Adrenal gland (tissue), 12 donors: Measurements from ENCODE around the gene ALDH6A1. TPM values are rescaled to one million over a fixed set of nuclear protein-coding genes. Genes with fewer than 3 reads are reported as not detected.

ENCODE experiments used
- DNase-seq, 7 donors: peaks; one replicate each; pipeline ENCODE4 v3.0.0-alpha.2; 2019 to 2020
- H3K27ac ChIP-seq, 5 donors: fragments of 200-600 bp; sonication (generic) in 4 of 5; 1 replicate in 3 of 5; 2 replicates in 2 of 5; pipeline versions ENCODE4 v1.5.1 to v1.8.0; 2016 to 2020; ENCODE audit warnings: mild to moderate bottlenecking in 1 of 5
- H3K27me3 ChIP-seq: fragments of 200-600 bp; 2 replicates; pipeline ENCODE4 v1.8.0; 2021
- H3K36me3 ChIP-seq, 2 donors: fragments of 200-600 bp; replicated peaks in 1 of 2; 1 replicate in 1 of 2; 2 replicates in 1 of 2; pipeline versions ENCODE4 v1.5.1 to v1.8.0; 2018 to 2022
- H3K4me1 ChIP-seq, 2 donors: fragments of 200-600 bp; replicated peaks in 1 of 2; 1 replicate in 1 of 2; 2 replicates in 1 of 2; pipeline versions ENCODE4 v1.5.1 to v1.8.0; 2018 to 2021
- H3K4me3 ChIP-seq, 4 donors: fragments of 200-600 bp; sonication (generic) in 3 of 4; one replicate each; pipeline ENCODE4 v1.5.1; 2016 to 2018
- H3K9me3 ChIP-seq, 3 donors: fragments of 200-600 bp; sonication (generic) in 1 of 3; replicated peaks in 1 of 3; 1 replicate in 2 of 3; 2 replicates in 1 of 3; pipeline versions ENCODE4 v1.5.1 to v1.8.0; 2016 to 2021
- POLR2A ChIP-seq, 2 donors: fragments of 450-650 bp; IDR thresholded peaks; one replicate each; pipeline ENCODE4 v1.6.1; 2017; ENCODE audit warnings: antibody characterized with exemption in 2 of 2, mild to moderate bottlenecking in 2 of 2, moderate library complexity in 1 of 2
- WGBS, 4 donors: extraction: QIAGEN DNeasy Blood & Tissue Kit in 2 of 4; methylation state at CpG; one replicate each; pipeline versions ENCODE4 v1.1.5 to v1.1.7; 2013 to 2017; 5-methylcytosine and 5-hydroxymethylcytosine counted together
- intact Hi-C, 2 donors: fragments of 100-400 bp; cut with DNase I; formaldehyde crosslinking; loops; one replicate each; pipeline versions ENCODE4 v1.14.1 to v1.15.0; 2022 to 2023
- polyA plus RNA-seq, 3 donors: library from polyadenylated mRNA; stranded (reverse); fragments of 200-250 nt in 2 of 3; fragments of 350-450 nt in 1 of 3; fragmentation: Illumina TruSeq in 1 of 3; extraction: RNeasy Lipid Tissue Mini Kit (QIAGEN cat#74804) in 1 of 3; gene quantifications; one replicate each; pipeline ENCODE4 v1.2.3, GENCODE V29; 2013 to 2014
- total RNA-seq, 9 donors: library from RNA; depleted of rRNA in 4 of 9; stranded (reverse); fragments of >200 nt in 4 of 9; fragments of 120-200 nt in 1 of 9; fragmentation: NEBNext Ultra II Directional in 1 of 9; extraction: Animal tissue kit (Norgen Biotek cat#: 25700) in 1 of 9; gene quantifications; one replicate each; pipeline versions ENCODE4 v1.1.0 to v1.2.4, GENCODE V29; 2013 to 2023
- TF ChIP-seq, protein P1 (sequence below), 6 experiments: fragments of 450-650 bp in 4 of 6; fragments of 200-600 bp in 2 of 6; sonication (generic) in 1 of 6; IDR thresholded peaks; 1 replicate in 5 of 6; 2 replicates in 1 of 6; pipeline versions ENCODE4 v1.5.1 to v1.8.0; 2016 to 2021; ENCODE audit warnings: antibody characterized with exemption in 6 of 6, mild to moderate bottlenecking in 2 of 6, moderate library complexity in 1 of 6
- donor health status: healthy with polysubstance abuse.
- donor health status: Bipolar disorder and iron deficiency.
- donor health status: DM: yes; HTN: yes; CAD: no.
- donor health status: DM: no; HTN: no; CAD: no.
- donor health status: DM: no; HTN: no; CAD: no.
- donor health status: DM: yes; HTN: yes; CAD: no.

Gene ALDH6A1
- total and polyA plus RNA-seq, 12 donors = 5.9 to 68.9 (median 36.0) TPM

DNA sequence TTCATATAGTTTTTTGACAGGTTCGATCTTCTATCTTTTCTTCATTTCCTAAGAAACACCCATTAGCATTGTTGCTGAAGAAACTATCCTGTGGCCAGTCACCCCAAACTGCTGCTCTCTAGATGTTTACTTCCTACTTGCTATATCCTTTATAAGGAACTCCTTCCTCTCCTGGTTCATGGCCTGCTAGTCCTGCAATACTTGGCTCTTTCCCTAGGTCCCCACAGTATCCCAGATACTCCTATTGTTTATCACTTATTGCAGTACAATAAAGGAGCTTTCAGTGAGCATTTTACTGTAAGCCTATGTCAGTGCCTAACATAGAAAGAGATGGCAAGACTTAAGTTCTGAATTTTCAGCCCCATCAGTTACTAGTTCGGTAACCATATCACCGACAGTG lies 2.8 kb downstream of the ALDH6A1 start:
- Histone ChIP-seq H3K36me3 (no peaks in the 10 kb centered on the region), H3K27ac (no peak overlapping the region), H3K9me3 (no peaks in the 10 kb centered on the region), H3K4me1 (peaks cover 10 to 20% of the 10 kb centered on the region in 2 donors), H3K27me3 (no peaks in the 10 kb centered on the region), H3K4me3 (no peak overlapping the region)
- intact Hi-C loops = no loop called here
- no peak for TF ChIP-seq POLR2A (IDR thresholded peaks at IDR 0.05)
- TF ChIP-seq, protein P1, sequence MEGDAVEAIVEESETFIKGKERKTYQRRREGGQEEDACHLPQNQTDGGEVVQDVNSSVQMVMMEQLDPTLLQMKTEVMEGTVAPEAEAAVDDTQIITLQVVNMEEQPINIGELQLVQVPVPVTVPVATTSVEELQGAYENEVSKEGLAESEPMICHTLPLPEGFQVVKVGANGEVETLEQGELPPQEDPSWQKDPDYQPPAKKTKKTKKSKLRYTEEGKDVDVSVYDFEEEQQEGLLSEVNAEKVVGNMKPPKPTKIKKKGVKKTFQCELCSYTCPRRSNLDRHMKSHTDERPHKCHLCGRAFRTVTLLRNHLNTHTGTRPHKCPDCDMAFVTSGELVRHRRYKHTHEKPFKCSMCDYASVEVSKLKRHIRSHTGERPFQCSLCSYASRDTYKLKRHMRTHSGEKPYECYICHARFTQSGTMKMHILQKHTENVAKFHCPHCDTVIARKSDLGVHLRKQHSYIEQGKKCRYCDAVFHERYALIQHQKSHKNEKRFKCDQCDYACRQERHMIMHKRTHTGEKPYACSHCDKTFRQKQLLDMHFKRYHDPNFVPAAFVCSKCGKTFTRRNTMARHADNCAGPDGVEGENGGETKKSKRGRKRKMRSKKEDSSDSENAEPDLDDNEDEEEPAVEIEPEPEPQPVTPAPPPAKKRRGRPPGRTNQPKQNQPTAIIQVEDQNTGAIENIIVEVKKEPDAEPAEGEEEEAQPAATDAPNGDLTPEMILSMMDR (IDR thresholded peaks at IDR 0.05) = no peak
- no peak for DNase-seq
- WGBS, 4 donors = 88 to 98% (median 93%) methylated on average over 3 of the region's 3 CpGs

DNA sequence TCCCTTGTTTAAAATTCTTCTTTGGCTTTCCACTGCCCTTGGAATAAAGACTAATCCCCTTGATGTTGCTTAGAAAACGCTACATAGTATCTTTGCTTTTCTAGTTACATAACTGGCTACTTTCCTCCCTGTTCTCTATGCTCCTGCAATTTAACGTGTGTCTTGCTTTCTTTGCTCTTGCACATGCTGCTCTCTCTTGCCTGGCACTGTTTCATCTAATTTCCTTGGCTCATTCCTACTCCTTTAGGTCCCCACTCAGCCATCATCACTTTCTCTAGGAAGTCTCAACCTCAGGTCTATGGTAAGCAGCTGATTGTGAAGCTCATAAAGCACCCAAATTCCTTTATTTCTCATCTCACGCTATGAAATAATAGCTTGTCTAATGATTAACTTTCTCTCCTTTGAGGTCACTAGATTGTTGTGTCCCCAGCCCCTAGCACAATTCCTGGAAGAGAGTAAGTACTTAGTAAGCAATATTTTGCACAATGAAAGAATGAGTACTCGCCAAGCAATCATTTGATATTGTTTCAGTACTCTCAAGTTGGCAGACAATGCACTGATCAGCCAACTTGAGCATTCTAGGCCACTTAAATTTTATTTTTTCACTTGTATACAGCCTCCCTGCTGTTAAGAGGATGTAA lies 3.3 kb downstream of the ALDH6A1 start:
- H3K4me1 ChIP-seq = peaks cover 10 to 17% of the 10 kb centered on the region in 2 donors
- TF ChIP-seq, protein P1 (IDR thresholded peaks at IDR 0.05) = no peak
- no peak for TF ChIP-seq POLR2A (IDR thresholded peaks at IDR 0.05)
- H3K27me3 ChIP-seq = no peaks in the 10 kb centered on the region
- H3K4me3 ChIP-seq = no peak overlapping the region
- 68 to 80% (median 77%) methylated on average over 4 of the region's 4 CpGs for WGBS, 4 donors
- no peak overlapping the region for H3K27ac ChIP-seq
- no peaks in the 10 kb centered on the region for H3K9me3 ChIP-seq
- H3K36me3 ChIP-seq = no peaks in the 10 kb centered on the region
- intact Hi-C loops = no loop called here
- DNase-seq = no peak

DNA sequence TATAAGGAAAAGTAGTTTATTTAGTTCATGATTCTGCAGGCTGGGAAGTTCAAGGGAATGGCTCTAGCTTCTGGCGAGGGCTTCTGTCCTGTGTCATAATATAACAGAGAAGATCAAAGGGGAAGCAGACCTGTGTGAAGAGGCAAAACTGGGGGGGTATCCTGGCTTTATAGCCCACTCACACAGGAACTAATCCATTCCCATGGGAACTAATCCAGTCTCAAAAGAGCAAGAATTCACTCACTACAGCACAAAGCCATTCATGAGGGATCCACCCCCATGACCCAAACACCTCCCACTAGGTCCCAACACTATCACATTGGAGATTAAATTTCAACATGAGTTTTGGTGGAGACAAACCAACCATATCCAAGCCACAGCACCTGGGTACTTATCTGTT lies 6.9 kb downstream of the ALDH6A1 start:
- Histone ChIP-seq H3K27ac (no peak overlapping the region), H3K4me1 (no peaks in the 10 kb centered on the region), H3K36me3 (peaks cover 0 to 4% of the 10 kb centered on the region in 2 donors), H3K27me3 (no peaks in the 10 kb centered on the region), H3K4me3 (no peak overlapping the region), H3K9me3 (no peaks in the 10 kb centered on the region)
- 84 to 92% (median 90%) methylated on average over 1 of the region's 1 CpG for WGBS, 4 donors
- DNase-seq = no peak
- TF ChIP-seq POLR2A (IDR thresholded peaks at IDR 0.05) = no peak
- TF ChIP-seq, protein P1 (IDR thresholded peaks at IDR 0.05) = no peak
- intact Hi-C loops = no loop called here

DNA sequence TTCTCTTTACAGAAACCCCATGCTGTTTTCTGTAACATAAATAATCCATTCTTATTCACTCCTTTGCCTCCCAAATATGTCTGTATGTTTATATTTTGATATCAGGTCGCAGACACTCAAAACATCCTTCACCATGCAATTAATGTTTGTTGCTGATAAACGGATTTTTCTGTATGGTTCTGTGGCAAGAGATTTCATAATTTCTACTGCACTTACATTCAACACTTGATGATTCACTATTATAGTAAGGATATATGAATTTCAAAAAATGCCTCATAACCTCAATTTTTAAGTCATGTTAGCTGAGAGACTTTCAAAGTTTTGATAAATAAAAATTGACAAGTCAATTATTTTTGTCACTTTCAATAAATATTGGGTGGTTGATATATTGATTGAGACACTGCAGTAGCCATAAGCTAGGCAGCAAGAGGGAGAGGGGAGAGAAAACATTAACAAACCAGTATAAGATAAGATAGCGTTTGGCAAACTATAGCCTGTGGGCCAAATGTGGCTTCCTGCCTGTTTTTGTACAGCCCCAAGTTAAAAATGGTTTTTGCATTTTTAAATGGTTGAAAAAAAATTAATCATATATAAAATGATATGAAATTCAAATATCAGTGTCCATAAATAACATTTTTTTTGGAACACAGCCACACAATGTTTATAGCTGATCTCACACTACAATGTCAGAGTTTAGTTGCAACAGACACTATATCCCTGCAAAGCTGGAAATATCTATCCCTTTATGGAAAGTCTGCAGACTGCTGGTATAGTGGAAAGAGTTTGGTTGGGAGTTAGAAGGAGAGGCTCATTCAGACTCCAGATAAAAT lies 18.3 kb downstream of the ALDH6A1 start:
- Histone ChIP-seq H3K4me1 (no peaks in the 10 kb centered on the region), H3K27ac (no peak overlapping the region), H3K36me3 (peaks cover 0 to 24% of the 10 kb centered on the region in 2 donors), H3K4me3 (no peak overlapping the region), H3K27me3 (no peaks in the 10 kb centered on the region), H3K9me3 (no peaks in the 10 kb centered on the region)
- no peak for TF ChIP-seq POLR2A (IDR thresholded peaks at IDR 0.05)
- TF ChIP-seq, protein P1 (IDR thresholded peaks at IDR 0.05) = no peak
- intact Hi-C loops = no loop called here
- WGBS, 4 donors = 75 to 81% (median 79%) methylated on average over 3 of the region's 3 CpGs
- no peak for DNase-seq
